GM23338 (cell line): ENCODE results near the gene ATXN7L3. TPM values are rescaled to one million over a fixed set of nuclear protein-coding genes. Genes with fewer than 3 reads are reported as not detected.

Experiments used
- ATAC-seq: fragments of 200-7000 bp; cut with Tn5 transposase; 3 replicates; pipeline ENCODE4 v1.9.1; 2020
- DNase-seq: peaks from one replicate; pipeline ENCODE4 v3.0.0-alpha.2; 2015; ENCODE audit warnings: low spot score
- H2AFZ ChIP-seq: fragments of 200-600 bp; sonication (generic); 2 replicates; pipeline ENCODE4 v1.8.0; 2016; ENCODE audit warnings: antibody characterized with exemption, mild to moderate bottlenecking, moderate library complexity
- H3F3A ChIP-seq: fragments of 200-600 bp; sonication (generic); replicated peaks from 2 replicates; pipeline ENCODE4 v1.8.0; 2017; ENCODE audit warnings: antibody characterized with exemption, mixed run types, low read depth
- H3K27ac ChIP-seq: fragments of 200-600 bp; sonication (generic); 2 replicates; pipeline ENCODE4 v1.6.1; 2016; ENCODE audit warnings: low read depth
- H3K27me3 ChIP-seq: fragments of 200-600 bp; sonication (generic); 2 replicates; pipeline ENCODE4 v1.8.0; 2016; ENCODE audit warnings: mild to moderate bottlenecking, mixed run types, moderate library complexity; ENCODE audit not compliant: insufficient read depth
- H3K36me3 ChIP-seq: fragments of 200-600 bp; sonication (generic); 2 replicates; pipeline ENCODE4 v1.8.0; 2016; ENCODE audit warnings: mild to moderate bottlenecking; ENCODE audit not compliant: insufficient read depth
- H3K4me1 ChIP-seq: fragments of 200-600 bp; sonication (generic); 2 replicates; pipeline ENCODE4 v1.8.0; 2016; ENCODE audit warnings: mild to moderate bottlenecking, moderate library complexity; ENCODE audit not compliant: insufficient read depth
- H3K4me2 ChIP-seq: fragments of 200-600 bp; sonication (generic); 2 replicates; pipeline ENCODE4 v1.7.1; 2017; ENCODE audit warnings: mixed run types
- H3K4me3 ChIP-seq: fragments of 200-600 bp; sonication (generic); 2 replicates; pipeline ENCODE4 v1.6.1; 2016; ENCODE audit warnings: mixed run types
- H3K79me2 ChIP-seq: fragments of 200-600 bp; sonication (generic); replicated peaks from 2 replicates; pipeline ENCODE4 v1.8.0; 2017; ENCODE audit warnings: mild to moderate bottlenecking; ENCODE audit not compliant: insufficient read depth
- H3K9me2 ChIP-seq: fragments of 200-600 bp; sonication (generic); 2 replicates; pipeline ENCODE4 v1.8.0; 2017; ENCODE audit not compliant: insufficient read depth
- H4K20me1 ChIP-seq: fragments of 200-600 bp; sonication (generic); replicated peaks from 2 replicates; pipeline ENCODE4 v1.8.0; 2017; ENCODE audit warnings: mild to moderate bottlenecking; ENCODE audit not compliant: insufficient read depth
- H3K27ac Mint-ChIP-seq: 2 replicates; pipeline ENCODE4 v1.8.0; 2020; ENCODE audit warnings: inconsistent platforms, mild to moderate bottlenecking, moderate library complexity, mixed read lengths
- H3K27me3 Mint-ChIP-seq: 3 replicates; pipeline ENCODE4 v1.8.0; 2022; ENCODE audit warnings: low read depth, mild to moderate bottlenecking, moderate library complexity, mixed read lengths, inconsistent platforms; ENCODE audit not compliant: insufficient read depth, poor library complexity
- H3K36me3 Mint-ChIP-seq: 3 replicates; pipeline ENCODE4 v1.8.0; 2021; ENCODE audit warnings: low read depth, mild to moderate bottlenecking, inconsistent platforms, moderate library complexity, mixed read lengths
- H3K4me1 Mint-ChIP-seq: 3 replicates; pipeline ENCODE4 v1.8.0; 2020; ENCODE audit warnings: mild to moderate bottlenecking, inconsistent platforms, mixed read lengths
- H3K4me3 Mint-ChIP-seq: 3 replicates; pipeline ENCODE4 v1.8.0; 2021; ENCODE audit warnings: moderate library complexity, mild to moderate bottlenecking, inconsistent platforms, mixed read lengths
- H3K9me3 Mint-ChIP-seq: 3 replicates; pipeline ENCODE4 v1.8.0; 2020; ENCODE audit warnings: moderate library complexity, mild to moderate bottlenecking, inconsistent platforms, mixed read lengths
- CREB1 ChIP-seq: fragments of 250-450 bp; sonication (Bioruptor Pico); IDR thresholded peaks from 2 replicates; pipeline ENCODE4 v1.5.0; 2020; ENCODE audit warnings: low read depth, mild to moderate bottlenecking, moderate library complexity
- CTCF ChIP-seq, 2 experiments: fragments of 200-600 bp in 1 of 2; sonication (generic) in 1 of 2; conservative IDR thresholded peaks; 2 replicates each; pipeline versions ENCODE4 v1.5.1 to v1.6.1; 2016 to 2017; ENCODE audit warnings: antibody characterized with exemption in 2 of 2, low read depth in 2 of 2, mild to moderate bottlenecking in 2 of 2, moderate library complexity in 1 of 2
- ETS1 ChIP-seq: IDR thresholded peaks from 2 replicates; pipeline ENCODE4 v1.6.1; 2016; ENCODE audit warnings: antibody characterized with exemption
- EZH2 ChIP-seq: fragments of 200-600 bp; sonication (generic); IDR thresholded peaks from one replicate; pipeline ENCODE4 v1.8.0; 2017; ENCODE audit warnings: antibody characterized with exemption, mild to moderate bottlenecking, low read depth; ENCODE audit not compliant: unreplicated experiment
- EZH2phosphoT487 ChIP-seq: fragments of 200-600 bp; sonication (generic); IDR thresholded peaks from one replicate; pipeline ENCODE4 v1.8.1; 2018; ENCODE audit warnings: antibody characterized with exemption; ENCODE audit not compliant: unreplicated experiment
- JUNB ChIP-seq: IDR thresholded peaks from one replicate; pipeline ENCODE4 v1.6.1; 2016; ENCODE audit warnings: antibody characterized with exemption; ENCODE audit not compliant: unreplicated experiment
- NANOG ChIP-seq: IDR thresholded peaks from 2 replicates; pipeline ENCODE4 v1.6.1; 2016; ENCODE audit warnings: antibody characterized with exemption, borderline replicate concordance
- POLR2AphosphoS5 ChIP-seq: IDR thresholded peaks from 2 replicates; pipeline ENCODE4 v1.6.1; 2016; ENCODE audit warnings: antibody characterized with exemption, low read depth
- REST ChIP-seq: IDR thresholded peaks from one replicate; pipeline ENCODE4 v1.6.1; 2018; ENCODE audit warnings: antibody characterized with exemption; ENCODE audit not compliant: unreplicated experiment
- STAT1 ChIP-seq: IDR thresholded peaks from one replicate; pipeline ENCODE4 v1.6.1; 2016; ENCODE audit warnings: antibody characterized with exemption; ENCODE audit not compliant: unreplicated experiment
- ZNF114 ChIP-seq: fragments of 250-450 bp; sonication (Bioruptor Pico); IDR thresholded peaks from 2 replicates; pipeline ENCODE4 v1.5.0; 2020; ENCODE audit warnings: mild to moderate bottlenecking, moderate library complexity
- ZNF331 ChIP-seq: fragments of 250-450 bp; sonication (Bioruptor Pico); IDR thresholded peaks from 2 replicates; pipeline ENCODE4 v1.5.0; 2020; ENCODE audit warnings: low read depth, mild to moderate bottlenecking, moderate library complexity
- polyA plus RNA-seq: library from polyadenylated mRNA; unstranded; fragments of >200 nt; fragmentation: Nextera tagmentation; extraction: Ambion mirVana; gene quantifications from 2 replicates; pipeline ENCODE4 v1.2.1, GENCODE V29; 2016
- total RNA-seq: library from RNA; depleted of rRNA; stranded (reverse); fragments of >200 nt; shearing (Covaris generic); gene quantifications from 2 replicates; pipeline ENCODE4 v1.2.3, GENCODE V29; 2014

ATXN7L3 gene
- total and polyA plus RNA-seq, 2 experiments from 2014 or later: 20.6 to 95.0 TPM

GRCh38 chr17:44233582-44233981 lies 33.9 kb upstream of the ATXN7L3 start (continued):
- TF ChIP-seq REST: no peak
- TF ChIP-seq STAT1: no peak
- TF ChIP-seq ZNF114: no peak
- TF ChIP-seq NANOG: no peak

- Histone ChIP-seq H3K4me2 (no peak overlapping the region), H3K9me2 (no peaks in the 10 kb centered on the region), H2AFZ (no peak overlapping the region), H4K20me1 (no peaks in the 10 kb centered on the region), H3K27ac (no peak overlapping the region), H3K4me1 (no peaks in the 10 kb centered on the region), H3F3A (no peaks in the 10 kb centered on the region), H3K27me3 (no peaks in the 10 kb centered on the region), H3K36me3 (no peaks in the 10 kb centered on the region), H3K79me2 (no peaks in the 10 kb centered on the region), H3K4me3 (no peak overlapping the region)
- ATAC-seq (no peak), DNase-seq (no peak)
- no peak overlapping the region for H3K27ac Mint-ChIP-seq
- no peaks in the 10 kb centered on the region for H3K4me1 Mint-ChIP-seq
- peaks cover 16% of the 10 kb centered on the region for H3K27me3 Mint-ChIP-seq
- H3K36me3 Mint-ChIP-seq: peaks cover 6% of the 10 kb centered on the region; the same call in 1 of the 3 replicates
- H3K4me3 Mint-ChIP-seq: no peak overlapping the region; the same call in 2 of the 3 replicates
- H3K9me3 Mint-ChIP-seq: peaks cover 7% of the 10 kb centered on the region; the same call in 2 of the 3 replicates
- TF ChIP-seq EZH2: no peak
- TF ChIP-seq EZH2phosphoT487: no peak
- TF ChIP-seq ZNF114: no peak
- TF ChIP-seq ZNF331: no peak
- TF ChIP-seq ETS1: no peak
- TF ChIP-seq CREB1 (CRISPR knock-in tag): no peak
- TF ChIP-seq JUNB: no peak
- TF ChIP-seq REST: no peak
- no peak for TF ChIP-seq NANOG
- TF ChIP-seq POLR2AphosphoS5: no peak
- no peak for TF ChIP-seq CTCF (conservative IDR thresholded peaks at IDR 0.05; ENCODE audit: low read depth in 2 of 2)
These were observed 32.4 kb upstream of the ATXN7L3 start for GRCh38 chr17:44232061-44232460.
